ENCODE data around the gene KLF11. TPM values are rescaled to one million over a fixed set of nuclear protein-coding genes. Genes with fewer than 3 reads are reported as not detected.

The KLF11 gene
- total and polyA plus RNA-seq, 9 of the 15 experiments (the other 6 are each of a cell fraction or from before 2014, with no cell fraction given): 2.1 to 13.4 (median 6.5) TPM

DNA sequence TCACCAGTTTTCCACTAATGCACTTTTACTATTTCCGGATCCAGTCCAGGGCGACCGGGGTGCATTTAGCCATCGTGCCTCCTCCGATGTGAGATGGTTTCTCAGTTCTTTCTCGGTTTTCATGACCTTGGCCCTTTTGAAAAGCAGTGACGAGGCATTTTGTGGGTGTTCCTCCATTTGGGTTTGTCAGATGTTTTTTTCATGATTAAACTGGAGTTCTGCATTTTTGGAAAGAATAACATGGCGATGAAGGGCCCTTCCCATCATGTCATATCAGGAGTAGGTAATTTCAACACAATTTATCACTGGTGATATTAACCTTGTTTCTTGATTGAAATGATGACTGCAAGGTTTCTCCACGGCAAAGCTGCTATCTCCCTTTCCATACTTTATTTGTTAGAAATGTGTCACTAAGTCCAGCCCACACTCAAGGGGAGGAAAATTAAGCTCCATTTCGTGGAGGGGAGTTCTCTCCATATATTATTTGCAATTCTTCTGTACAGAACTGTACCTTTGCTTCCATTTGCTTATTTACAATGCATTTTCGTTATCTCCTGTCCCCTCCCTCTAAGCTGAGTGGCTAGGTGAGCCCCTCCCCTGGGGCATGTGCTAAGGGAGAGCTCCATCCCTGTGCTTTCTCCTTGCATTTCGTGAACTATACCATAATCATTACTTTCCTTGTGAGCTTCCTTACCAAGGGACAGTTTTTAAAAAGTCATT lies 8.9 kb upstream of the KLF11 start:
- POLR2A ChIA-PET: interaction anchor here (0.6 to 1.0 kb wide), 6 partner anchors 9 to 497 kb away, joined by 3 to 9 read pairs (median 4); partner anchors contain the start of gene KLF11
- peaks cover 4% of the 10 kb centered on the region; the same call in 1 of the 3 replicates for H3K36me3 ChIP-seq (ENCODE audit: control insufficient read depth, insufficient read depth, low read length)
- WGBS (ENCODE audit: insufficient coverage, low coverage, missing lambda C conversion rate): 4% methylated on average over 12 of the region's 12 CpGs
- no peaks in the 10 kb centered on the region for H3K9me3 ChIP-seq (replicated peaks; ENCODE audit: control insufficient read depth, insufficient read depth, low read depth, low read length)
- no peaks in the 10 kb centered on the region for H3K27me3 ChIP-seq (ENCODE audit: control insufficient read depth in 2 of 2, insufficient read depth in 2 of 2, low read length in 2 of 2)
- peaks cover 28 to 69% of the 10 kb centered on the region in 2 experiments for H3K4me1 ChIP-seq (replicated peaks in 1 of 2; ENCODE audit: control insufficient read depth in 2 of 2, insufficient read depth in 2 of 2, low read length in 2 of 2)
- H3K79me2 ChIP-seq (ENCODE audit: control insufficient read depth, insufficient read depth, low read length): peaks cover 51% of the 10 kb centered on the region
- peak; percentile 93 for FAIRE-seq
- H3K27ac ChIP-seq (ENCODE audit: extremely low read depth, low read depth, low read length): peak overlapping the region; percentile 84
- intact Hi-C loops (cut with micrococcal nuclease): no loop called here
- H3K9me1 ChIP-seq (ENCODE audit: control insufficient read depth, insufficient read depth, low read length): no peaks in the 10 kb centered on the region
- H3K9ac ChIP-seq (ENCODE audit: insufficient read depth in 1 of 2, low read depth in 2 of 2, low read length in 2 of 2): peak overlapping the region; percentile 23 to 65; a peak in 3 of 4 replicates
- no TSS peak for BruUV-seq (replicated peaks)
- in situ Hi-C loops (cut with MboI): no loop called here
- H3K4me2 ChIP-seq (ENCODE audit: insufficient read depth, low read length): peak overlapping the region; percentile 78
- CTCF ChIA-PET (ENCODE audit: low intra/inter-chr PET ratio): no interaction called here
- H4K20me1 ChIP-seq (replicated peaks; ENCODE audit: control insufficient read depth, insufficient read depth, low read length): no peaks in the 10 kb centered on the region
- H3K4me3 ChIP-seq: peak overlapping the region; percentile 9; the same call in 1 of the 2 replicates
- ATAC-seq: peak; percentile 53
- peak overlapping the region; percentile 82 for H2AFZ ChIP-seq (ENCODE audit: low read depth, low read length)
- DNase-seq (ENCODE audit: extremely low read depth in 1 of 4, low spot score in 3 of 4): peak; percentile 39 to 73 (median 60)
- TF ChIP-seq ZEB2 (IDR thresholded peaks at IDR 0.05) (0 out of 2 replicates have a peak, but pooled peaks have one; percentile 30), ZNF282 (CRISPR knock-in tag; IDR thresholded peaks at IDR 0.05) (no peak), ZNF316 (IDR thresholded peaks at IDR 0.05) (peak; percentile 96), SAFB2 (IDR thresholded peaks at IDR 0.05; ENCODE audit: borderline replicate concordance, low read depth, low read length, severe bottlenecking) (no peak), LCOR (CRISPR knock-in tag; IDR thresholded peaks at IDR 0.05) (0 out of 2 replicates have a peak, but pooled peaks have one; percentile 30), MEF2A (IDR thresholded peaks at IDR 0.05; ENCODE audit: control insufficient read depth, low read depth, low read length) (no peak), EP400 (IDR thresholded peaks at IDR 0.05) (peak; percentile 64), RCOR1 (IDR thresholded peaks at IDR 0.05; ENCODE audit: borderline replicate concordance in 1 of 2, low read depth in 2 of 2, low read length in 2 of 2) (no peak), L3MBTL2 (IDR thresholded peaks at IDR 0.05) (0 out of 2 replicates have a peak, but pooled peaks have one; percentile 36)
- TF ChIP-seq, protein P1, sequence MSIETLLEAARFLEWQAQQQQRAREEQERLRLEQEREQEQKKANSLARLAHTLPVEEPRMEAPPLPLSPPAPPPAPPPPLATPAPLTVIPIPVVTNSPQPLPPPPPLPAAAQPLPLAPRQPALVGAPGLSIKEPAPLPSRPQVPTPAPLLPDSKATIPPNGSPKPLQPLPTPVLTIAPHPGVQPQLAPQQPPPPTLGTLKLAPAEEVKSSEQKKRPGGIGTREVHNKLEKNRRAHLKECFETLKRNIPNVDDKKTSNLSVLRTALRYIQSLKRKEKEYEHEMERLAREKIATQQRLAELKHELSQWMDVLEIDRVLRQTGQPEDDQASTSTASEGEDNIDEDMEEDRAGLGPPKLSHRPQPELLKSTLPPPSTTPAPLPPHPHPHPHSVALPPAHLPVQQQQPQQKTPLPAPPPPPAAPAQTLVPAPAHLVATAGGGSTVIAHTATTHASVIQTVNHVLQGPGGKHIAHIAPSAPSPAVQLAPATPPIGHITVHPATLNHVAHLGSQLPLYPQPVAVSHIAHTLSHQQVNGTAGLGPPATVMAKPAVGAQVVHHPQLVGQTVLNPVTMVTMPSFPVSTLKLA (conservative IDR thresholded peaks at IDR 0.05): peak; percentile 43 to 57
- TF ChIP-seq, protein P2, sequence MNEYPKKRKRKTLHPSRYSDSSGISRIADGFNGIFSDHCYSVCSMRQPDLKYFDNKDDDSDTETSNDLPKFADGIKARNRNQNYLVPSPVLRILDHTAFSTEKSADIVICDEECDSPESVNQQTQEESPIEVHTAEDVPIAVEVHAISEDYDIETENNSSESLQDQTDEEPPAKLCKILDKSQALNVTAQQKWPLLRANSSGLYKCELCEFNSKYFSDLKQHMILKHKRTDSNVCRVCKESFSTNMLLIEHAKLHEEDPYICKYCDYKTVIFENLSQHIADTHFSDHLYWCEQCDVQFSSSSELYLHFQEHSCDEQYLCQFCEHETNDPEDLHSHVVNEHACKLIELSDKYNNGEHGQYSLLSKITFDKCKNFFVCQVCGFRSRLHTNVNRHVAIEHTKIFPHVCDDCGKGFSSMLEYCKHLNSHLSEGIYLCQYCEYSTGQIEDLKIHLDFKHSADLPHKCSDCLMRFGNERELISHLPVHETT (CRISPR knock-in tag; conservative IDR thresholded peaks at IDR 0.05 in 1 of 2, IDR thresholded peaks at IDR 0.05 in 1 of 2): peak in 1 of 2 experiments; percentile 50; a peak in 1 of 4 replicates
- TF ChIP-seq, protein P3, sequence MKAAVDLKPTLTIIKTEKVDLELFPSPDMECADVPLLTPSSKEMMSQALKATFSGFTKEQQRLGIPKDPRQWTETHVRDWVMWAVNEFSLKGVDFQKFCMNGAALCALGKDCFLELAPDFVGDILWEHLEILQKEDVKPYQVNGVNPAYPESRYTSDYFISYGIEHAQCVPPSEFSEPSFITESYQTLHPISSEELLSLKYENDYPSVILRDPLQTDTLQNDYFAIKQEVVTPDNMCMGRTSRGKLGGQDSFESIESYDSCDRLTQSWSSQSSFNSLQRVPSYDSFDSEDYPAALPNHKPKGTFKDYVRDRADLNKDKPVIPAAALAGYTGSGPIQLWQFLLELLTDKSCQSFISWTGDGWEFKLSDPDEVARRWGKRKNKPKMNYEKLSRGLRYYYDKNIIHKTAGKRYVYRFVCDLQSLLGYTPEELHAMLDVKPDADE (conservative IDR thresholded peaks at IDR 0.05; ENCODE audit: control insufficient read depth, low read depth, low read length): no peak
